H1 (cell line): ENCODE data around the gene KNDC1. TPM values are rescaled to one million over a fixed set of nuclear protein-coding genes. Genes with fewer than 3 reads are reported as not detected.

Experiments
- CHD7 ChIP-seq: fragments of 300-600 bp; sonication (generic); IDR thresholded peaks from 2 replicates; pipeline ENCODE4 v1.7.1; 2012; ENCODE audit warnings: low read length, moderate library complexity, mild to moderate bottlenecking, inconsistent platforms; ENCODE audit not compliant: insufficient replicate concordance
- CTBP2 ChIP-seq: IDR thresholded peaks from 2 replicates; pipeline ENCODE4 v1.7.0; 2011; ENCODE audit warnings: borderline replicate concordance, mild to moderate bottlenecking, moderate library complexity, mixed read lengths, low read length; ENCODE audit not compliant: insufficient read depth, insufficient read length
- NRF1 ChIP-seq: IDR thresholded peaks from 2 replicates; pipeline ENCODE4 v1.6.1; 2011; ENCODE audit warnings: mild to moderate bottlenecking, low read depth, low read length, improper control_type of control experiment
- polyA plus RNA-seq, 7 experiments: library from polyadenylated mRNA; depleted of rRNA in 3 of 7; stranded (reverse) in 5 of 7; unstranded in 2 of 7; fragments of >200 nt in 5 of 7; fragments of 200-250 nt in 2 of 7; gene quantifications; 1 replicate in 5 of 7; 2 replicates in 1 of 7; 4 replicates in 1 of 7; pipeline versions ENCODE4 v1.2.1 to v1.2.3, GENCODE V29; 2011 to 2013; ENCODE audit warnings: missing spikeins in 2 of 7, mixed read lengths in 2 of 7
- total RNA-seq: library from RNA; stranded (reverse); fragmentation: NEBNext Ultra II Directional; extraction: Animal tissue kit (Norgen Biotek cat#: 25700); gene quantifications from 2 replicates; pipeline ENCODE4 v1.2.1, GENCODE V29; 2021

Gene KNDC1
- total and polyA plus RNA-seq, 2 of the 8 experiments (the other 6 are each of a cell fraction or from before 2014, with no cell fraction given), result 7.5 to 16.7 TPM

GRCh38 chr10:133269367-133269766, 109.3 kb downstream of the KNDC1 start (continued):
- no peak for TF ChIP-seq CHD7
- TF ChIP-seq CTBP2, result no peak
- no peak for TF ChIP-seq NRF1
